C4-2B (cell line): ENCODE results near the gene SLFN5.
"Not testable (repeated sequence)": the region's sequence is repeated elsewhere in the genome, so short reads cannot be mapped to it uniquely, and the experiment has no call there.

Experiments
- CTCF ChIP-seq: fragments of 450-650 bp; conservative IDR thresholded peaks from 2 replicates; pipeline ENCODE4 v1.5.1; 2017; ENCODE audit warnings: mild to moderate bottlenecking
- ZFX ChIP-seq: fragments of 450-650 bp; IDR thresholded peaks from 2 replicates; pipeline ENCODE4 v1.6.1; 2017

GRCh38 chr17:35278876-35279275 lies 36.0 kb downstream of the SLFN5 start:
- not testable (repeated sequence) for TF ChIP-seq CTCF, ZFX
